Measurements from ENCODE around the gene GIMAP6.
"Not testable (repeated sequence)": the region's sequence is repeated elsewhere in the genome, so short reads cannot be mapped to it uniquely, and the experiment has no call there.

GIMAP6 gene

DNA sequence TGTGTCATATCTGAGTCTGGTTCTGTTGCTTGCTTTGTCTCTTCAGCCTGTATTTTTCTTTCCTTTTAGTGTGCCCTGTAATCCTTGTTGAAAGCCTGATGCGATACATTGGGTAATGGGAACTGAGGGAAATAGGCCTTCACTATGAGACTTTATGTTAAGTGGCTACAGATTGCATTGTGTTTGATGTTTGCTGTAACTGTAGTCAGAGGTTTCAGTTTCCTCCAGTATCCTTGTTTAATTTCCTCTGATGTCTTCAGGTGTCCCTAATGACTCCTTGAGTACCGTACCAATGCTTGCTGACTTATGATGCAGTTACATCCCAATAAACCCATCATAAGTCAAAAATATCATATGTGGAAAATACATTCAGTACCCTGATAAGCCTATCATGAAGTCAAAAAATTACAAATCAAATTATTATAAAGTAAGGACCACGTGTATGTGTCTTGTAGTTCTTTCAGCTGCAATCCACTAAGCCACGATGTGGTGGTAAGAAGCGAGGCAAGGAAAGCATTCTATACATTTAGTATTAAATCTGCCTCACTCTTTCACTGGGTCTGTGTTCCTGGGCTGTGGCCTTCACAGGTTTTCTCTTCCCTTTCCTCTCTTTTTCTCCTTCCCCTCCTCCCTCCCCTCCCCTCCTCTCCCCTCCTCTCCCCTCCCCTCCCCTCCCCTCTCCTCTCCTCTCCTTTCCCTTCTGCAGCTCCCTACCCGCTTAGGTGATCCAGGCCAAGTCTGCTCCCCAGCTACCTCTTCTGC is 13.3 kb upstream of the GIMAP6 start:
- DNase-seq, result no peak

DNA sequence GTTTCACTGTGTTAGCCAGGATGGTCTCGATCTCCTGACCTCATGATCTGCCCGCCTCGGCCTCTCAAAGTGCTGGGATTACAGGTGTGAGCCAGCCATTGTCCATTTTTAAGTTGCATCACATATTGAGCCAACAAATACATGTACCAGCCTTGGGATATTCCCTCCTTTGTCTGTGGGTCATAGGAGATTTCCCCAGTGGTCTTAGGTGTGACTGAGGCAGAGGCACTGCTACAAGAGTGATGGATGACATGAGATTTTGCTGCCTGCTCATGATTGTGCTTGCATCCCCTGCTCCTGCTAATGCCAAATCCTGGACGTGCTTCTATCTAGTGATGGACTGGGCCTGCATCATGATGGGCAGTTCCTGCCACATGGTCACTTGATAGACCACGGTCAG is 10.7 kb upstream of the GIMAP6 start:
- no peak for DNase-seq

DNA sequence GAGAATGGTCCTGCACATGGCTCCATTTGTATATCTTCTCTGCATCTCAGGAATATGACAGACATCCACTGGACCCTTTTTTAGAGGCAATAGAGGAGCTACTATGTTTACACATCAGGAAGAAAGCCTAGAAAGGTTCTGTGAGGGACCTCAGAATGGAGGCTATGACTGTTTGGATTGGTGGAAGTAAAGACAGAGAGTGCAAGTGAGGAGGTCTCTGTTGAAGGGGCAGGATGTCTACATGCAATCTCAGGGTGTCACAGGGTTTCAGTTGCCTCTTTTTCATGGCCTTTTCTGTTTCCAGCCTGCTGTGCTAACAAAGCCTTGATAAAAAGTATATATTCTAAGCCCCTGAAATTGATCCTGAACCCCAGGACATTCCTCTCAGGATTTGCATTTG is 9.7 kb upstream of the GIMAP6 start:
- DNase-seq, result no peak

GRCh38 chr7:150633926-150634325 is 1.7 kb upstream of the GIMAP6 start:
- DNase-seq, result no peak

DNA sequence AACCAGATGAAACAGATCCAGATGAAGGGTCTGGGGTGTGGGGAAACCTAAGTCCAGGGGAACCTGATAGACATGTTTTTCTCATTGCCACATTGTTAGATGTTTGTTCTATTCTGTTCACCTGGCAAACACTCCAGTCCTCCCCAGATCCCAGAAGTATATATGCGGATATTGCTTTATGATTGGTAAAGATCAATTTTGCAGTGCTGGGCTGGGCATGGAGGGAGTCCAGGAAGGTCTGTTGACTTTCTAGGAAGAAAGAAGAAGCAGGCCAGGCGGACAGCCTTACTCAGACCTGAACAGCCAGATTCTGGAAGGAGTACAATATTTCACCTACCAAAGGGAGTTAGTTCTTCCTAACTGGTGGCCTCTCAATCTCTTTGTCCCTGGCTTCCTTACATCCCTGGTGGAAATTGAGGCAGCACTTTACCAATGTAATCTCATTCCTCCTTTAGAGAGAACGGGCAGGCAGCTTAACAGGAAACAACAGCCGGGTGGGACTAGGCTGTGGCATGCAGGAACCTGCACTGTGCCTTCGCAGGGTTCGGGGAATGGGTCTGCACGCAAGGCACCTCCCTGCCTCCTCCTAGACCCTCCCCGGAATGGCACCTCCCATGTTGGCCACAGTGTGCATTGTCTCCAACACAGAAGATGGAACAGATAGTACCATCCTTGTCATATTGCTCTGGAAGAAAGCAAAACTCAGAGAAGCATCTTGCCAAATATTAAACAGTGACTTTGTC is 930 bp downstream of the GIMAP6 start:
- peak in 1 of 2 donors; percentile 39 for DNase-seq

- DNase-seq, result no peak
Observed at GRCh38 chr7:150629347-150629746, 2.8 kb downstream of the GIMAP6 start.

- DNase-seq, result no peak
Observed at GRCh38 chr7:150627959-150628358, 4.2 kb downstream of the GIMAP6 start.

- no peak for DNase-seq
Observed at GRCh38 chr7:150626696-150627095, 5.5 kb downstream of the GIMAP6 start.

DNA sequence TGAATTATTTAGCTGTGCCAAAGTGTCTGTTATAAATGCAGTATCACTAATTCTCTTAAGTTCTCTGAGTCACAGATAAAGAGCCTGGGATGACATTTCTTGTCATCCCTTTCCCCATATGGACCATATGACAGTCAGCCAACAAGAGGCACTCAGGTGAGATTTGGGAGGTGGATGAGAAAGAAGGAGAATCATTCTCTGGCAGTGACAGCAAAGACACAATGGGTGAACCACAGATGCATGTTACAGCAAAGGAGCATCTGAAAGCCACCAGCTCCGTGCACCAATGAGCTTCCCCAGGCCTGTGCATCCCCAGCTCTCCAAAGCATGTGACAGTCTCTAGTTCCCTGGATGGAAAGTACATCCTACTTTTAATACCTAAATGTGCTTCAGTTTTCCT is 10.8 kb downstream of the GIMAP6 start:
- no peak for DNase-seq

- DNase-seq, result no peak
Observed at GRCh38 chr7:150620617-150621371, 11.4 kb downstream of the GIMAP6 start.

GRCh38 chr7:150620061-150620460 is 12.1 kb downstream of the GIMAP6 start:
- DNase-seq, result no peak

DNA sequence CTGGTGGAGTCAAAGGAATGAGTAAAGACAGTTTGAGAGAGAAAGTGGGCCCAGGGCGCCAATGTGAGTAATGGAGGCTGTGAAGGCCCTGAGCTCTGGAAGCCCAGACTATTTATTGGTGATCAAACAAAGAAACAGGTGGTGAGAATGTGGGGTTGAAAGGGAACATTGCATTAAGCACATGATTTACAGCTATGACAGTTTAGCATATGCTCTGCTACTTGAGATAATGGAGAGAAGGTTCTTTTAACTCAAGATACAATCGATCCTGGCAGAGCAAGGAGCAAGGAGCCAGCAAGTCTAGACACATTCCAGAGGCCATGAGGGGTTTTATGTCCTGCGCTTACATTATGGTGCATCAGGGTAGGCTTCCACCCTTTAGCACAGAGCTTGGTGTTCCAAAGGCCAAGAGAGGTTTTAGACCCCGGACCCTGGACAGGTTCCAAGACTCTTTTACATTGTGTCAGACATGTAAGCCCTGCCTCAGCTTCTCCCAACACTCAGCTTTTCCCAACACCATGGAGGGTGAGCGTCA is 16.9 kb downstream of the GIMAP6 start:
- DNase-seq, result not testable (repeated sequence)

DNA sequence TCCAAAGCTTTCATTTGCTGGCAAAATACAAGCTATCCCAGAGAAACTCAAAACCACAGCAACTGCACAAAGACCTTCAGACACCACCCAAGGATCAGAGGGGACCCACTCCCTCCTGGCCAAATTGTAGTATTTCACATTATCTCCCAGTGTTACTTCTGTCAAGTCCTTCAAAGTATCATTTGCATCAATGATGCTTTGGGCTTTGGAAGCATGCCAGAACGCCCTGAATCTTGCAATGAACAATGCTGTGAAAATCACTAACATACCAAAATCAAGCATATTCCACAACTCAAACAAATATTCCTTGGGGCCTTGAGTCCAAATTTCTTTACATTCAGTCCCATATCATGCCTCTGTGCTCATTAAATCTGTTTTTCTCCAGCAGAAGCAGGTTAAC is 17.8 kb downstream of the GIMAP6 start:
- DNase-seq, result not testable (repeated sequence)

- no peak for DNase-seq
Observed at GRCh38 chr7:150613880-150614279, 18.3 kb downstream of the GIMAP6 start.

DNA sequence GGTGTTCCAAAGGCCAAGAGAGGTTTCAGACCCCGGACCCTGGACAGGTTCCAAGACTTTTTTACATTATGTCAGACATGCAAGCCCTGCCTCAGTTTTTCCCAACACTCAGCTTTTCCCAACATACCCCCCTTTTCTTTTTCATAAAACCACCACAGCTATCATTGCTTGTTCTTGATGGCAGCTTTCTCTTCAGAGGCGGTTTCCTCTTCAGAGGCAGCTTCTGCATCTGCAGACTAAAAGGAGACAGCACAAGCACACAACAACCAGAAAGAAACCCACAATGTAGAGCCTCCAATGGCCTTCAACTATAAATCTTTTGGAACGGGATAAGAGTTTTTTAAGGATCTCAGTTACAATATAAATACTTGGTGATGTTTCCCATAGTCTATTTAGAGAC is 19.3 kb downstream of the GIMAP6 start:
- DNase-seq, result no peak

- no peak for DNase-seq
Observed at GRCh38 chr7:150610233-150610632, 22.0 kb downstream of the GIMAP6 start.

- peak in 1 of 2 donors; percentile 37 for DNase-seq
Observed at GRCh38 chr7:150603600-150603999, 28.6 kb downstream of the GIMAP6 start.

DNA sequence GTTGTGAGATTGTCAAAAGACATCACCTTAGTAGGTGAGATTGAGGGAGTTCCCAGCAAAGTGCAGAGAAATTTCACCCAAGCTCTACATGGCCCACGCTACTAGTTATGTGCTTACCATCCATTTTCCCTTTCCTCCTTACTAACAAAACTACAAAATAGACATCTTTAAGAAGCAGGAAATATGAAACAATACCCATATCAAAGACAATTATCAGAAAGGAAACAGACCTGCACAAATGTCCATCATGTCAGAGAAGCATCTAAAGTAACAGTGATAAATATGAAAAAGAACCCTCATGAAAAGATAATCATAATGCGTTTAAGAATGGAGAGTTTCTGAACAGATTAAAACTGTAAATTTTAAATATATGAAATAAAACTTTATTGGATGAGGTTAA is 36.8 kb downstream of the GIMAP6 start:
- no peak for DNase-seq

DNA sequence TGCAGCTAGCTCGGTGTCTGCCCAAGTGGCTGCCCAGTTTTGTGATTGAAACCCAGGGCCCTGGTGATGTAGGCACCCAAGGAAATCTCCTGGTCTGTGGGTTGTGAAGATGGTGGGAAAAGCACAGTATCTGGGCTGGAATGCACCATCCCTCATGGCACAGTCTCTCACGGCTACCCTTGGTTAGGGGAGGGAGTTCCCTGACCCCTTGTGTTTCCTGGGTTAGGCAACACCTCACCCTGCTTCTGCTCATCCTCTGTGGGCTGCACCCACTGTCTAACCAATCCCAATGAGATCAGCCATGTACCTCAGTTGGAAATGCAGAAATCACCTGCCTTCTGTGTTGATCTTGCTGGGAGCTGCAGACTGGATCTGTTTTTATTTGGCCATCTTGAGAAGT is 37.4 kb downstream of the GIMAP6 start:
- DNase-seq, result no peak

- no peak for DNase-seq
Observed at GRCh38 chr7:150587551-150587950, 44.6 kb downstream of the GIMAP6 start.

DNA sequence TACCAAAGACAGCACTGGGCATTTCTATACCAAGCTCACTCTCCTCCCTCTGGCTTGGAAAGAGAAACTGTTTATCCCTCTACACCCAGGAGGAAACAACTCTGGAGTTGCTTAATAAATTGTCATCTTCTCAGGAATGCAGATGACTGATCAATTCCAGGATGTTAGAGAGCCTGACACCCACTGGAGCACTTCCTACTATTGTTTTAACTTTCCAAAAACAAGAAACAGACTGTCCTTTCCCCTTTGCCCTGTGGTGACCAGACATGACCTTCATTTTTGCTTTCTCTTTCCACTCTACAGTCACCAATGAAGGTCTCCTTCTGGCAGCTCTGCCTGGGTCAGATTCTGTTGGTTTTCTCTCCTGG is 45.4 kb downstream of the GIMAP6 start:
- DNase-seq, result peak in 1 of 2 donors; percentile 33

DNA sequence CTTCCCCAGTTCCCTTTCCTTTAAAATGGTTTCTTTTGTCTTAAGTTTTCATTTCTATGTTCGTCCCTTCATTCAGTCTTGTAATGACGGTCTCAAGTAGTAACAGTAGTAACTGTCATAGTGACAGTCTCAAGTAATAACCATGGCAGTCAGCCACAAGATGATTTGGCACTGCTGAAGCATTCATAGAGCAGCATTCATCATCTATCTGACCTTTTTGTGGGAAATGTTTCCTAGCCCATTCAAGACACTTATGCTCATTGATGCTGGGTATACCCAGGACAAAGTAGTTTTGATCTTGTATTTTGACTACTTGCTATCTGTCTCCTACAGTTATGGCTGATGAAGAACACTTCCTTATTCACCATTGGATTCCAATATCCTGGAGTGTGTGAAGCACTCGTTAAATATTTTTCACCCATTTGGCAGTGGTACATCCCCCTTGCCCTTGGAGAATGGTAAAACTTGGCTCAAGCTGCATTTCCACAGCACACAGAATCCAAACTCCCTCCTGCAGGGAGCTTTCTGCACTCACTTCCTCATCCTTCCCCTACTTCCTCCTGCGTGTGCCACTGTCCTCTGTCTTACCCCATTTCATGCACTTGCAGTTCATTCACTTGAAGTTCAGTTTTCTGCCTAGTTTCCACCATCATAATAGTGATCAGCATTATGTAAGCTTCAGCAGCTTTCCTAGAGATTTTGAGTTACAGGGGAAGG is 46.0 kb downstream of the GIMAP6 start:
- no peak for DNase-seq

DNA sequence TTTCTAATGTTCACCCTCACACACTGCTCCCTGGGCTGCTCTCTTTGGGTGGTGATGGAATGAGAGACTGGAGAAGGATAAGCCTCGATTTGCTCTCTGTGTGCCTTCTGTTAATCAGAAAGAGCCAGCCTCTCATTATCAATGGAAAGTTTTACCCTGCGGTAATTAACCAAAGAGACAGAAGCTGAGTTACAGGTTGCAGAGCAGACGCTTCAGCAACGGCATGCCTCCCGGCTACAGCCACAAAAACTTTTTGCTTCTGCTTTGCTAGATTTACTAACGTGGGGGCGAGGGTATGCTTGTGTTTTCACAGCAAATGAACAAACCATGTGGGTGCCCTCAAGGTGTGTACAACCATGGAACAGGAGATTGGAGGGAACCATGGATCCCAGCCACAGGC is 47.0 kb downstream of the GIMAP6 start:
- no peak for DNase-seq
